ENCODE measurements around the gene CNTN4.
A peak's percentile ranks its signal among the peaks of the same experiment; 100 is the strongest.
"Not testable (repeated sequence)": the region's sequence is repeated elsewhere in the genome, so short reads cannot be mapped to it uniquely, and the experiment has no call there.

Gene CNTN4

GRCh38 chr3:2526926-2527325 is 428.3 kb downstream of the CNTN4 start:
- DNase-seq = peak; percentile 1

- not testable (repeated sequence) for DNase-seq
These were observed 428.7 kb downstream of the CNTN4 start for GRCh38 chr3:2527328-2527727.

GRCh38 chr3:2534767-2535166 is 436.1 kb downstream of the CNTN4 start:
- DNase-seq = not testable (repeated sequence)

- DNase-seq = no peak
These were observed 436.5 kb downstream of the CNTN4 start for GRCh38 chr3:2535206-2535605.

GRCh38 chr3:2536575-2536974 is 437.9 kb downstream of the CNTN4 start:
- DNase-seq = no peak

- no peak for DNase-seq
These were observed 441.4 kb downstream of the CNTN4 start for GRCh38 chr3:2540115-2540514.

GRCh38 chr3:2543247-2543646 is 444.6 kb downstream of the CNTN4 start:
- DNase-seq = no peak

GRCh38 chr3:2544212-2544611 is 445.5 kb downstream of the CNTN4 start:
- DNase-seq = no peak

- no peak for DNase-seq
These were observed 446.1 kb downstream of the CNTN4 start for GRCh38 chr3:2544718-2545117.

GRCh38 chr3:2547049-2547448 is 448.4 kb downstream of the CNTN4 start:
- DNase-seq = no peak

GRCh38 chr3:2554656-2555055 is 456.0 kb downstream of the CNTN4 start:
- no peak for DNase-seq

GRCh38 chr3:2558796-2559195 is 460.1 kb downstream of the CNTN4 start:
- DNase-seq = no peak

GRCh38 chr3:2567451-2567850 is 468.8 kb downstream of the CNTN4 start:
- no peak for DNase-seq

GRCh38 chr3:2568156-2568555 is 469.5 kb downstream of the CNTN4 start:
- DNase-seq = peak; percentile 3

- no peak for DNase-seq
These were observed 470.3 kb downstream of the CNTN4 start for GRCh38 chr3:2568929-2569328.

GRCh38 chr3:2577571-2577970 is 478.9 kb downstream of the CNTN4 start:
- no peak for DNase-seq

- DNase-seq = no peak
These were observed 479.9 kb downstream of the CNTN4 start for GRCh38 chr3:2578560-2578959.

GRCh38 chr3:2579206-2579605 is 480.5 kb downstream of the CNTN4 start:
- no peak for DNase-seq

GRCh38 chr3:2583046-2583445 is 484.4 kb downstream of the CNTN4 start:
- DNase-seq = no peak

- no peak for DNase-seq
These were observed 490.8 kb downstream of the CNTN4 start for GRCh38 chr3:2589336-2589969.

- DNase-seq = no peak
These were observed 496.8 kb downstream of the CNTN4 start for GRCh38 chr3:2595486-2595885.

GRCh38 chr3:2597615-2598014 is 498.9 kb downstream of the CNTN4 start:
- DNase-seq = no peak

GRCh38 chr3:2599471-2599870 is 500.8 kb downstream of the CNTN4 start:
- peak; percentile 32 for DNase-seq

- DNase-seq = no peak
These were observed 505.1 kb downstream of the CNTN4 start for GRCh38 chr3:2603692-2604289.

GRCh38 chr3:2614578-2614977 is 515.9 kb downstream of the CNTN4 start:
- no peak for DNase-seq

Data from fibroblast of upper back skin (primary cell).